HepG2 (cell line): ENCODE results near the gene PCBD1. TPM values are rescaled to one million over a fixed set of nuclear protein-coding genes. Genes with fewer than 3 reads are reported as not detected.

Source experiments
- ATAC-seq: fragments of 200-7000 bp; cut with Tn5 transposase; 3 replicates; pipeline ENCODE4 v1.9.1; 2020; ENCODE audit warnings: mild to moderate bottlenecking, moderate library complexity
- BruUV-seq: library from RNA; stranded (reverse); fragments of 400-500 nt; replicated peaks from 2 replicates; lab custom pipeline; 2021; lab: Mats Ljungman, UMichigan
- CTCF ChIA-PET: fragments of 300-600 bp; formaldehyde crosslinking; extraction: SDS; loops from one replicate; lab custom pipeline; 2021; ENCODE audit warnings: low total read pairs, inconsistent platforms, low intra/inter-chr PET ratio; lab: Yijun Ruan, JAX
- POLR2A ChIA-PET: fragments of 350-600 bp; sonication (Branson Sonifier 250); formaldehyde crosslinking; loops from one replicate; lab custom pipeline; 2020; ENCODE audit warnings: antibody characterized with exemption, inconsistent platforms; lab: Yijun Ruan, JAX
- DNase-seq: peaks from one replicate; pipeline ENCODE4 v3.0.0-alpha.2; 2015; ENCODE audit warnings: low spot score
- FAIRE-seq: peaks from 3 replicates; lab custom pipeline; 2011; peaks lifted over from hg19 to GRCh38; lab: Jason Lieb, UNC
- H2AFZ ChIP-seq: one replicate; pipeline ENCODE4 v1.6.1; 2011; ENCODE audit warnings: low read length, inconsistent platforms
- H3K27ac ChIP-seq: fragments of 300-600 bp; 3 replicates; pipeline ENCODE4 v1.8.0; 2011; ENCODE audit warnings: mixed run types, mild to moderate bottlenecking, mixed read lengths, low read length, inconsistent platforms; ENCODE audit not compliant: insufficient read depth; ENCODE audit errors: extremely low read length
- H3K27me3 ChIP-seq, 2 experiments: fragments of 200-600 bp in 1 of 2; 2 replicates in 1 of 2; 3 replicates in 1 of 2; pipeline versions ENCODE4 v1.6.0 to v1.8.0; 2011; ENCODE audit warnings: low read length in 2 of 2, mild to moderate bottlenecking in 2 of 2, moderate library complexity in 2 of 2, inconsistent platforms in 1 of 2; ENCODE audit not compliant: insufficient read depth in 2 of 2, control insufficient read depth in 1 of 2
- H3K36me3 ChIP-seq, 2 experiments: fragments of 200-600 bp in 1 of 2; replicated peaks in 1 of 2; 2 replicates in 1 of 2; 3 replicates in 1 of 2; pipeline versions ENCODE4 v1.5.1 to v1.8.0; 2011; ENCODE audit warnings: low read length in 2 of 2, inconsistent platforms in 1 of 2; ENCODE audit not compliant: insufficient read depth in 2 of 2, control insufficient read depth in 1 of 2
- H3K4me1 ChIP-seq: 2 replicates; pipeline ENCODE4 v1.5.1; 2012; ENCODE audit warnings: low read length, inconsistent platforms; ENCODE audit not compliant: insufficient read depth
- H3K4me2 ChIP-seq: 2 replicates; pipeline ENCODE4 v1.6.0; 2011; ENCODE audit warnings: low read depth, low read length, inconsistent platforms
- H3K4me3 ChIP-seq, 3 experiments: fragments of 200-600 bp in 1 of 3; sonication (generic), shearing (Covaris generic) in 1 of 3; replicated peaks in 1 of 3; 2 replicates each; pipeline ENCODE4 v1.5.1; 2011 to 2016; ENCODE audit warnings: low read length in 3 of 3, inconsistent platforms in 2 of 3, low read depth in 2 of 3, mild to moderate bottlenecking in 2 of 3, control low read depth in 1 of 3, mixed read lengths in 1 of 3; ENCODE audit not compliant: insufficient read depth in 1 of 3
- H3K79me2 ChIP-seq: one replicate; pipeline ENCODE4 v1.6.1; 2011; ENCODE audit warnings: low read length, inconsistent platforms; ENCODE audit not compliant: insufficient read depth
- H3K9ac ChIP-seq: 2 replicates; pipeline ENCODE4 v1.6.0; 2011; ENCODE audit warnings: mild to moderate bottlenecking, low read depth, low read length, inconsistent platforms; ENCODE audit not compliant: insufficient read depth
- H3K9me3 ChIP-seq: 2 replicates; pipeline ENCODE4 v1.5.1; 2012; ENCODE audit warnings: mild to moderate bottlenecking, low read length
- H4K20me1 ChIP-seq: 2 replicates; pipeline ENCODE4 v1.6.0; 2011; ENCODE audit warnings: inconsistent platforms, mild to moderate bottlenecking, low read length, moderate library complexity; ENCODE audit not compliant: insufficient read depth
- CBX2 ChIP-seq, 2 experiments: fragments of 200-600 bp in 1 of 2; sonication (generic); formaldehyde crosslinking in 1 of 2; IDR thresholded peaks; 2 replicates each; pipeline versions ENCODE4 v1.7.0 to v1.8.1; 2018 to 2022; ENCODE audit warnings: low read depth in 2 of 2, low read length in 1 of 2, mild to moderate bottlenecking in 1 of 2, missing genetic modification reagents in 1 of 2
- EP300 ChIP-seq, 3 experiments: sonication (generic) in 1 of 3; formaldehyde crosslinking in 1 of 3; IDR thresholded peaks; 2 replicates each; pipeline versions ENCODE4 v1.5.1 to v1.6.1; 2011 to 2020; ENCODE audit warnings: low read depth in 2 of 3, low read length in 2 of 3, borderline replicate concordance in 1 of 3, improper control_type of control experiment in 1 of 3, mild to moderate bottlenecking in 1 of 3, missing genetic modification reagents in 1 of 3, moderate library complexity in 1 of 3
- ERF ChIP-seq: IDR thresholded peaks from 2 replicates; pipeline ENCODE4 v1.6.1; 2018; ENCODE audit warnings: missing biosample characterization, missing genetic modification reagents
- MLLT10 ChIP-seq: sonication (generic); formaldehyde crosslinking; IDR thresholded peaks from 2 replicates; pipeline ENCODE4 v1.4.0; 2020; ENCODE audit warnings: missing genetic modification reagents
- POGZ ChIP-seq: sonication (generic); formaldehyde crosslinking; IDR thresholded peaks from 2 replicates; pipeline ENCODE4 v1.4.0; 2020; ENCODE audit warnings: mild to moderate bottlenecking, missing genetic modification reagents
- RBFOX2 ChIP-seq: fragments of 200-400 bp; formaldehyde crosslinking; IDR thresholded peaks from 2 replicates; pipeline ENCODE4 v1.6.1; 2017; ENCODE audit warnings: low read depth, mild to moderate bottlenecking, low read length
- SALL2 ChIP-seq: sonication (generic); formaldehyde crosslinking; IDR thresholded peaks from 2 replicates; pipeline ENCODE4 v1.8.1; 2023; ENCODE audit warnings: mild to moderate bottlenecking, missing genetic modification reagents, inconsistent platforms
- TOPORS ChIP-seq: sonication (generic); formaldehyde crosslinking; IDR thresholded peaks from 2 replicates; pipeline ENCODE4 v1.8.0; 2023; ENCODE audit warnings: mild to moderate bottlenecking, missing genetic modification reagents
- ZBTB1 ChIP-seq: sonication (generic); formaldehyde crosslinking; IDR thresholded peaks from 2 replicates; pipeline ENCODE4 v1.4.0; 2020; ENCODE audit warnings: missing genetic modification reagents, borderline replicate concordance
- ZNF747 ChIP-seq: sonication (generic); formaldehyde crosslinking; IDR thresholded peaks from 2 replicates; pipeline ENCODE4 v1.8.1; 2023; ENCODE audit warnings: missing genetic modification reagents, mild to moderate bottlenecking, borderline replicate concordance
- WGBS: methylation state at CpG from one replicate; pipeline ENCODE4 v1.1.6; 2017; ENCODE audit warnings: low lambda C conversion rate; 5-methylcytosine and 5-hydroxymethylcytosine counted together
- in situ Hi-C: cut with HindIII; loops from 2 replicates; pipeline ENCODE4 v1.10.0; 2017; ENCODE audit warnings: low pct_unique_long_range_greater_than_20kb; ENCODE audit not compliant: extremely low pct_ligation_motif_present
- intact Hi-C: fragments of 100-400 bp; cut with micrococcal nuclease; formaldehyde crosslinking; loops from one replicate; pipeline ENCODE4 v1.10.0; 2022; ENCODE audit not compliant: unreplicated experiment
- polyA plus RNA-seq, 8 experiments: library from polyadenylated mRNA; depleted of rRNA in 3 of 8; stranded (reverse) in 7 of 8; unstranded in 1 of 8; fragments of >200 nt; fragmentation: Illumina TruSeq in 4 of 8; extraction: Trizol in 4 of 8; gene quantifications; 2 replicates each; pipeline versions ENCODE4 v1.2.1 to v1.2.3, GENCODE V29; 2011 to 2016; ENCODE audit warnings: low read depth in 4 of 8, missing spikeins in 1 of 8, mixed read lengths in 1 of 8; ENCODE audit not compliant: insufficient read depth in 1 of 8
- total RNA-seq, 5 experiments: library from RNA; depleted of rRNA; stranded (reverse); fragments of >200 nt; fragmentation: Illumina TruSeq; extraction: Trizol; gene quantifications; 2 replicates each; pipeline ENCODE4 v1.2.3, GENCODE V29; 2016; ENCODE audit warnings: low read depth in 1 of 5
- TF ChIP-seq, protein P1 (sequence below), 2 experiments: sonication (generic) in 1 of 2; formaldehyde crosslinking in 1 of 2; IDR thresholded peaks; 2 replicates each; pipeline versions ENCODE4 v1.6.1 to v1.9.0; 2014 to 2022; ENCODE audit warnings: antibody characterized with exemption in 1 of 2, borderline replicate concordance in 1 of 2, inconsistent platforms in 1 of 2, low read depth in 1 of 2, missing genetic modification reagents in 1 of 2
- TF ChIP-seq, protein P2 (sequence below): sonication (generic); formaldehyde crosslinking; IDR thresholded peaks from 2 replicates; pipeline ENCODE4 v1.4.0; 2020; ENCODE audit warnings: missing genetic modification reagents, low read depth, mild to moderate bottlenecking, borderline replicate concordance
- TF ChIP-seq, protein P3 (sequence below): IDR thresholded peaks from 2 replicates; pipeline ENCODE4 v1.6.1; 2018; ENCODE audit warnings: missing genetic modification reagents, mild to moderate bottlenecking, missing compliant biosample characterization

The PCBD1 gene
- total and polyA plus RNA-seq, 2 of the 13 experiments (the other 11 are each of a cell fraction or from before 2014, with no cell fraction given), result 95.3 to 168 TPM

DNA sequence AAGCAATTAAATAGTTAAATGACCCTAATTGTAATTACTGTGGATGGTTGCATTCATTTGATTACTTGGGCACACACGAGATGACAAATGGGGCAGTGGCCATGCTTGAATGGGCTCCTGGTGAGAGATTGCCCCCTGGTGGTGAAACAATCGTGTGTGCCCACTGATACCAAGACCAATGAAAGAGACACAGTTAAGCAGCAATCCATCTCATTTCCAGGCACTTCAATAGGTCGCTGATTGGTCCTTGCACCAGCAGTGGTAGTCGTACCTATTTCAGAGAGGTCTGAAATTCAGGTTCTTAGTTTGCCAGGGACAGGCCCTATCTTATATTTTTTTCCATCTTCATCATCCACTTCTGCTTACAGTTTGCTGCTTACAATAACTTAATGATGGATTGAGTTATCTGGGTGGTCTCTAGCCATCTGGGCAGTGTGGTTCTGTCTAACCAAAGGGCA is 8.3 kb downstream of the PCBD1 start:
- H3K9ac ChIP-seq, result no peak overlapping the region
- ChIA-PET POLR2A (no interaction called here), CTCF (interaction anchor here (2.1 to 3.0 kb wide), 2 partner anchors 64 to 330 kb away, joined by 15 to 50 read pairs; partner anchors contain the start of gene SGPL1)
- peak; percentile 77 for DNase-seq
- no peaks in the 10 kb centered on the region for H4K20me1 ChIP-seq
- H3K27me3 ChIP-seq, result no peaks in the 10 kb centered on the region
- H2AFZ ChIP-seq, result no peak overlapping the region
- H3K4me1 ChIP-seq, result no peaks in the 10 kb centered on the region
- BruUV-seq, result no TSS peak
- no peak overlapping the region for H3K27ac ChIP-seq
- peak; percentile 94 for FAIRE-seq
- 9% methylated on average over 4 of the region's 4 CpGs for WGBS
- intact Hi-C loops, result loop anchor here (1.0 to 2.0 kb wide), 2 partner anchors 65 to 329 kb away; partner anchors contain the start of gene SGPL1
- peaks cover 16 to 47% of the 10 kb centered on the region in 2 experiments for H3K36me3 ChIP-seq
- no peaks in the 10 kb centered on the region for H3K79me2 ChIP-seq
- in situ Hi-C loops, result loop anchor here (5.0 to 10.0 kb wide), 2 partner anchors 63 to 325 kb away; partner anchors contain the start of gene SGPL1
- H3K4me3 ChIP-seq, result no peak overlapping the region
- no peaks in the 10 kb centered on the region for H3K9me3 ChIP-seq
- peak; percentile 91 for ATAC-seq
- no peak overlapping the region for H3K4me2 ChIP-seq
- TF ChIP-seq TOPORS (CRISPR knock-in tag), result no peak
- peak; percentile 58; the same call in 1 of the 2 replicates for TF ChIP-seq ERF (CRISPR knock-in tag)
- no peak for TF ChIP-seq ZBTB1
- TF ChIP-seq ZNF747 (CRISPR knock-in tag), result no peak
- TF ChIP-seq, protein P1, sequence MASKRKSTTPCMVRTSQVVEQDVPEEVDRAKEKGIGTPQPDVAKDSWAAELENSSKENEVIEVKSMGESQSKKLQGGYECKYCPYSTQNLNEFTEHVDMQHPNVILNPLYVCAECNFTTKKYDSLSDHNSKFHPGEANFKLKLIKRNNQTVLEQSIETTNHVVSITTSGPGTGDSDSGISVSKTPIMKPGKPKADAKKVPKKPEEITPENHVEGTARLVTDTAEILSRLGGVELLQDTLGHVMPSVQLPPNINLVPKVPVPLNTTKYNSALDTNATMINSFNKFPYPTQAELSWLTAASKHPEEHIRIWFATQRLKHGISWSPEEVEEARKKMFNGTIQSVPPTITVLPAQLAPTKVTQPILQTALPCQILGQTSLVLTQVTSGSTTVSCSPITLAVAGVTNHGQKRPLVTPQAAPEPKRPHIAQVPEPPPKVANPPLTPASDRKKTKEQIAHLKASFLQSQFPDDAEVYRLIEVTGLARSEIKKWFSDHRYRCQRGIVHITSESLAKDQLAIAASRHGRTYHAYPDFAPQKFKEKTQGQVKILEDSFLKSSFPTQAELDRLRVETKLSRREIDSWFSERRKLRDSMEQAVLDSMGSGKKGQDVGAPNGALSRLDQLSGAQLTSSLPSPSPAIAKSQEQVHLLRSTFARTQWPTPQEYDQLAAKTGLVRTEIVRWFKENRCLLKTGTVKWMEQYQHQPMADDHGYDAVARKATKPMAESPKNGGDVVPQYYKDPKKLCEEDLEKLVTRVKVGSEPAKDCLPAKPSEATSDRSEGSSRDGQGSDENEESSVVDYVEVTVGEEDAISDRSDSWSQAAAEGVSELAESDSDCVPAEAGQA (IDR thresholded peaks at IDR 0.05; ENCODE audit: low read depth), result no peak
- TF ChIP-seq, protein P1 (CRISPR knock-in tag; IDR thresholded peaks at IDR 0.05; ENCODE audit: borderline replicate concordance), result no peak
- TF ChIP-seq MLLT10 (CRISPR knock-in tag), result no peak
- TF ChIP-seq RBFOX2, result no peak
- TF ChIP-seq, protein P2, sequence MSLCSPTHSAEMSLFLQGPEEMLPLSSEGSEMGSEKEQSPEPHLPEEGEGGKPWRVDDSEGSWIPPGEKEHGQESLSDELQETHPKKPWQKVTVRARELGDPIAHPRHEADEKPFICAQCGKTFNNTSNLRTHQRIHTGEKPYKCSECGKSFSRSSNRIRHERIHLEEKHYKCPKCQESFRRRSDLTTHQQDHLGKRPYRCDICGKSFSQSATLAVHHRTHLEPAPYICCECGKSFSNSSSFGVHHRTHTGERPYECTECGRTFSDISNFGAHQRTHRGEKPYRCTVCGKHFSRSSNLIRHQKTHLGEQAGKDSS (CRISPR knock-in tag), result no peak
- no peak for TF ChIP-seq SALL2 (CRISPR knock-in tag)
- TF ChIP-seq, protein P3, sequence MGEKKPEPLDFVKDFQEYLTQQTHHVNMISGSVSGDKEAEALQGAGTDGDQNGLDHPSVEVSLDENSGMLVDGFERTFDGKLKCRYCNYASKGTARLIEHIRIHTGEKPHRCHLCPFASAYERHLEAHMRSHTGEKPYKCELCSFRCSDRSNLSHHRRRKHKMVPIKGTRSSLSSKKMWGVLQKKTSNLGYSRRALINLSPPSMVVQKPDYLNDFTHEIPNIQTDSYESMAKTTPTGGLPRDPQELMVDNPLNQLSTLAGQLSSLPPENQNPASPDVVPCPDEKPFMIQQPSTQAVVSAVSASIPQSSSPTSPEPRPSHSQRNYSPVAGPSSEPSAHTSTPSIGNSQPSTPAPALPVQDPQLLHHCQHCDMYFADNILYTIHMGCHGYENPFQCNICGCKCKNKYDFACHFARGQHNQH (CRISPR knock-in tag), result 0 out of 2 replicates have a peak, but pooled peaks have one; percentile 18
- TF ChIP-seq POGZ, result no peak
- TF ChIP-seq EP300 (IDR thresholded peaks at IDR 0.05; ENCODE audit: low read depth in 2 of 2, low read length in 2 of 2), result no peak
- no peak for TF ChIP-seq EP300 (CRISPR knock-in tag; IDR thresholded peaks at IDR 0.05; ENCODE audit: borderline replicate concordance)
- no peak for TF ChIP-seq CBX2 (IDR thresholded peaks at IDR 0.05; ENCODE audit: low read depth, low read length)
- TF ChIP-seq CBX2 (CRISPR knock-in tag; IDR thresholded peaks at IDR 0.05; ENCODE audit: low read depth), result no peak
